Calu3 (cell line): ENCODE measurements around the gene CAPN14. TPM values are rescaled to one million over a fixed set of nuclear protein-coding genes. Genes with fewer than 3 reads are reported as not detected.

Source experiments
- BruUV-seq: library from RNA; stranded (reverse); fragments of 400-500 nt; replicated peaks from 2 replicates; lab custom pipeline; 2021; lab: Mats Ljungman, UMichigan
- CTCF ChIA-PET: fragments of 300-600 bp; sonication (Branson Sonifier 250); formaldehyde crosslinking; loops from one replicate; lab custom pipeline; 2022; ENCODE audit warnings: antibody characterized with exemption; lab: Charles Lee
- DNase-seq: peaks from one replicate; pipeline ENCODE4 v3.0.0; 2022
- H3K27ac Mint-ChIP-seq: one replicate; pipeline ENCODE4 v1.8.0; 2022; ENCODE audit warnings: mixed read lengths; ENCODE audit not compliant: unreplicated experiment
- H3K27me3 Mint-ChIP-seq: one replicate; pipeline ENCODE4 v1.8.0; 2022; ENCODE audit warnings: mixed read lengths; ENCODE audit not compliant: unreplicated experiment
- H3K36me3 Mint-ChIP-seq: one replicate; pipeline ENCODE4 v1.8.0; 2022; ENCODE audit warnings: mild to moderate bottlenecking, moderate library complexity, mixed read lengths; ENCODE audit not compliant: insufficient read depth, unreplicated experiment
- H3K4me1 Mint-ChIP-seq: one replicate; pipeline ENCODE4 v1.8.0; 2022; ENCODE audit warnings: mild to moderate bottlenecking, low read depth, mixed read lengths; ENCODE audit not compliant: unreplicated experiment
- H3K4me3 Mint-ChIP-seq: one replicate; pipeline ENCODE4 v1.8.0; 2022; ENCODE audit warnings: mild to moderate bottlenecking, low read depth, moderate library complexity, mixed read lengths; ENCODE audit not compliant: unreplicated experiment
- H3K9me3 Mint-ChIP-seq: one replicate; pipeline ENCODE4 v1.8.0; 2022; ENCODE audit warnings: low read depth, mixed read lengths; ENCODE audit not compliant: unreplicated experiment
- CTCF ChIP-seq: fragments of 200-600 bp; IDR thresholded peaks from one replicate; pipeline ENCODE4 v1.8.0; 2022; ENCODE audit warnings: antibody characterized with exemption; ENCODE audit not compliant: unreplicated experiment
- intact Hi-C: fragments of 100-400 bp; cut with micrococcal nuclease; formaldehyde crosslinking; loops from one replicate; pipeline ENCODE4 v1.10.0; 2022; ENCODE audit not compliant: unreplicated experiment
- total RNA-seq: library from RNA; stranded (reverse); gene quantifications from 2 replicates; pipeline ENCODE4 v1.2.3, GENCODE V29; 2022

The CAPN14 gene
- total RNA-seq, 1 experiment from 2014 or later = 0.35 TPM

- Mint-ChIP-seq H3K9me3 (no peaks in the 10 kb centered on the region), H3K36me3 (peaks cover 21% of the 10 kb centered on the region), H3K4me1 (peaks cover 21% of the 10 kb centered on the region), H3K27me3 (peaks cover 41% of the 10 kb centered on the region), H3K27ac (no peak overlapping the region), H3K4me3 (no peak overlapping the region)
- intact Hi-C loops = no loop called here
- CTCF ChIA-PET = interaction anchor here (1.1 kb wide), 1 partner anchor 30 kb away, joined by 3 read pairs; no protein-coding TSS in a partner anchor
- TF ChIP-seq CTCF = no peak
- no TSS peak for BruUV-seq
- no peak for DNase-seq
Measured at GRCh38 chr2:31140151-31140550, 77.2 kb downstream of the CAPN14 start.

GRCh38 chr2:31139671-31140070 lies 77.6 kb downstream of the CAPN14 start:
- H3K9me3 Mint-ChIP-seq = no peaks in the 10 kb centered on the region
- peaks cover 37% of the 10 kb centered on the region for H3K27me3 Mint-ChIP-seq
- CTCF ChIA-PET = no interaction called here
- BruUV-seq = no TSS peak
- peaks cover 21% of the 10 kb centered on the region for H3K36me3 Mint-ChIP-seq
- no peak for DNase-seq
- no peak overlapping the region for H3K27ac Mint-ChIP-seq
- peaks cover 25% of the 10 kb centered on the region for H3K4me1 Mint-ChIP-seq
- TF ChIP-seq CTCF = no peak
- no peak overlapping the region for H3K4me3 Mint-ChIP-seq
- intact Hi-C loops = loop anchor here (2.0 to 10.0 kb wide), 3 partner anchors 135 to 193 kb away; no protein-coding TSS in a partner anchor

GRCh38 chr2:31138037-31138962 lies 79.0 kb downstream of the CAPN14 start, which contains the start of gene GALNT14:
TSS of gene GALNT14 (minus strand) at chr2:31138440. CDS start at chr2:31138086, 354 bp downstream.
- CTCF ChIA-PET = interaction anchor here (0.7 to 3.1 kb wide), 17 partner anchors 8 to 427 kb away, joined by 3 to 25 read pairs (median 4); partner anchors contain the start of gene EHD3
- peak; percentile 93 for DNase-seq
- H3K4me1 Mint-ChIP-seq = peaks cover 39% of the 10 kb centered on the region
- peaks cover 21% of the 10 kb centered on the region for H3K36me3 Mint-ChIP-seq
- peak within 1 kb of the TSS; percentile 97 for H3K4me3 Mint-ChIP-seq
- H3K27me3 Mint-ChIP-seq = peaks cover 26% of the 10 kb centered on the region
- peak within 1 kb of the TSS; percentile 64 for H3K27ac Mint-ChIP-seq
- peak; percentile 78 for TF ChIP-seq CTCF
- no peaks in the 10 kb centered on the region for H3K9me3 Mint-ChIP-seq
- intact Hi-C loops = loop anchor here (2.0 to 10.0 kb wide), 3 partner anchors 133 to 195 kb away; no protein-coding TSS in a partner anchor
- BruUV-seq = no TSS peak

- intact Hi-C loops = loop anchor here (2.0 to 10.0 kb wide), 3 partner anchors 133 to 195 kb away; no protein-coding TSS in a partner anchor
- peak; percentile 42 for DNase-seq
- Mint-ChIP-seq H3K9me3 (no peaks in the 10 kb centered on the region), H3K27me3 (peaks cover 17% of the 10 kb centered on the region), H3K4me1 (peaks cover 48% of the 10 kb centered on the region), H3K27ac (peak overlapping the region; percentile 64), H3K4me3 (peak overlapping the region; percentile 97), H3K36me3 (peaks cover 27% of the 10 kb centered on the region)
- TSS peak; percentile 41 for BruUV-seq
- no peak for TF ChIP-seq CTCF
- CTCF ChIA-PET = interaction anchor here (0.7 to 3.1 kb wide), 15 partner anchors 8 to 426 kb away, joined by 3 to 25 read pairs (median 4); no protein-coding TSS in a partner anchor
Measured at GRCh38 chr2:31137211-31138036, 79.9 kb downstream of the CAPN14 start.
